Right lobe of liver (tissue), 4 donors: ENCODE results near the gene MSL1.
A peak's percentile ranks its signal among the peaks of the same experiment; 100 is the strongest.

ENCODE experiments used
- CTCF ChIP-seq, 4 donors: fragments of 200-600 bp in 3 of 4; fragments of 450-650 bp in 1 of 4; IDR thresholded peaks; one replicate each; pipeline versions ENCODE4 v1.5.1 to v1.8.0; 2016 to 2022; ENCODE audit warnings: antibody characterized with exemption in 4 of 4, mild to moderate bottlenecking in 2 of 4
- POLR2A ChIP-seq: fragments of 450-650 bp; IDR thresholded peaks from one replicate; pipeline ENCODE4 v1.6.1; 2017; ENCODE audit warnings: antibody characterized with exemption, mild to moderate bottlenecking
- donor health status: DM: no; HTN: no; CAD: no.
- donor health status: DM: no; HTN: no; CAD: no.
- donor health status: DM: no; HTN: yes; CAD: no.

- TF ChIP-seq CTCF (IDR thresholded peaks at IDR 0.05) (no peak), POLR2A (peak; percentile 37)
These were observed 55.6 kb downstream of the MSL1 start, which contains the start of gene RAPGEFL1 for GRCh38 chr17:40177275-40177874.
